Activated CD8-positive, alpha-beta T cell treated with anti-CD3 and anti-CD28 coated beads, Interleukin-2, amount 10 ng/mL, durations not matched to agents 7 days and 5 days (primary cell): ENCODE results near the gene OBI1. TPM values are rescaled to one million over a fixed set of nuclear protein-coding genes. Genes with fewer than 3 reads are reported as not detected.

Source experiments
- ATAC-seq: fragments of 150-1000 bp; cut with Tn5 transposase; one replicate; pipeline ENCODE4 v1.10.0; 2021; ENCODE audit warnings: moderate library complexity
- CTCF ChIA-PET: fragments of 350-600 bp; sonication (Branson Sonifier 250); formaldehyde crosslinking; loops from one replicate; lab custom pipeline; 2021; ENCODE audit warnings: antibody characterized with exemption; lab: Charles Lee
- POLR2A ChIA-PET: fragments of 350-600 bp; sonication (Branson Sonifier 250); formaldehyde crosslinking; loops from one replicate; lab custom pipeline; 2021; ENCODE audit warnings: antibody characterized with exemption; lab: Charles Lee
- DNase-seq: peaks from one replicate; pipeline ENCODE4 v3.0.0-alpha.2; 2020
- H3K27ac Mint-ChIP-seq: one replicate; pipeline ENCODE4 v1.8.0; 2021; ENCODE audit warnings: mild to moderate bottlenecking, mixed read lengths
- H3K27me3 Mint-ChIP-seq: one replicate; pipeline ENCODE4 v1.8.0; 2021; ENCODE audit warnings: low read depth, mixed read lengths
- H3K36me3 Mint-ChIP-seq: one replicate; pipeline ENCODE4 v1.8.0; 2021; ENCODE audit warnings: low read depth, mixed read lengths
- H3K4me1 Mint-ChIP-seq: one replicate; pipeline ENCODE4 v1.8.0; 2021; ENCODE audit warnings: low read depth, mixed read lengths
- H3K4me3 Mint-ChIP-seq: one replicate; pipeline ENCODE4 v1.8.0; 2021; ENCODE audit warnings: mild to moderate bottlenecking, mixed read lengths
- H3K9me3 Mint-ChIP-seq: one replicate; pipeline ENCODE4 v1.8.0; 2022; ENCODE audit warnings: mixed read lengths; ENCODE audit not compliant: insufficient read depth
- total RNA-seq, 2 experiments: library from RNA; stranded (reverse); gene quantifications; one replicate each; pipeline ENCODE4 v1.2.3, GENCODE V29; 2021

OBI1 gene, protein sequence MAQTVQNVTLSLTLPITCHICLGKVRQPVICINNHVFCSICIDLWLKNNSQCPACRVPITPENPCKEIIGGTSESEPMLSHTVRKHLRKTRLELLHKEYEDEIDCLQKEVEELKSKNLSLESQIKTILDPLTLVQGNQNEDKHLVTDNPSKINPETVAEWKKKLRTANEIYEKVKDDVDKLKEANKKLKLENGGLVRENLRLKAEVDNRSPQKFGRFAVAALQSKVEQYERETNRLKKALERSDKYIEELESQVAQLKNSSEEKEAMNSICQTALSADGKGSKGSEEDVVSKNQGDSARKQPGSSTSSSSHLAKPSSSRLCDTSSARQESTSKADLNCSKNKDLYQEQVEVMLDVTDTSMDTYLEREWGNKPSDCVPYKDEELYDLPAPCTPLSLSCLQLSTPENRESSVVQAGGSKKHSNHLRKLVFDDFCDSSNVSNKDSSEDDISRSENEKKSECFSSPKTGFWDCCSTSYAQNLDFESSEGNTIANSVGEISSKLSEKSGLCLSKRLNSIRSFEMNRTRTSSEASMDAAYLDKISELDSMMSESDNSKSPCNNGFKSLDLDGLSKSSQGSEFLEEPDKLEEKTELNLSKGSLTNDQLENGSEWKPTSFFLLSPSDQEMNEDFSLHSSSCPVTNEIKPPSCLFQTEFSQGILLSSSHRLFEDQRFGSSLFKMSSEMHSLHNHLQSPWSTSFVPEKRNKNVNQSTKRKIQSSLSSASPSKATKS
- total RNA-seq: 10 to 100 TPM; 20.0 to 21.4 TPM

DNA sequence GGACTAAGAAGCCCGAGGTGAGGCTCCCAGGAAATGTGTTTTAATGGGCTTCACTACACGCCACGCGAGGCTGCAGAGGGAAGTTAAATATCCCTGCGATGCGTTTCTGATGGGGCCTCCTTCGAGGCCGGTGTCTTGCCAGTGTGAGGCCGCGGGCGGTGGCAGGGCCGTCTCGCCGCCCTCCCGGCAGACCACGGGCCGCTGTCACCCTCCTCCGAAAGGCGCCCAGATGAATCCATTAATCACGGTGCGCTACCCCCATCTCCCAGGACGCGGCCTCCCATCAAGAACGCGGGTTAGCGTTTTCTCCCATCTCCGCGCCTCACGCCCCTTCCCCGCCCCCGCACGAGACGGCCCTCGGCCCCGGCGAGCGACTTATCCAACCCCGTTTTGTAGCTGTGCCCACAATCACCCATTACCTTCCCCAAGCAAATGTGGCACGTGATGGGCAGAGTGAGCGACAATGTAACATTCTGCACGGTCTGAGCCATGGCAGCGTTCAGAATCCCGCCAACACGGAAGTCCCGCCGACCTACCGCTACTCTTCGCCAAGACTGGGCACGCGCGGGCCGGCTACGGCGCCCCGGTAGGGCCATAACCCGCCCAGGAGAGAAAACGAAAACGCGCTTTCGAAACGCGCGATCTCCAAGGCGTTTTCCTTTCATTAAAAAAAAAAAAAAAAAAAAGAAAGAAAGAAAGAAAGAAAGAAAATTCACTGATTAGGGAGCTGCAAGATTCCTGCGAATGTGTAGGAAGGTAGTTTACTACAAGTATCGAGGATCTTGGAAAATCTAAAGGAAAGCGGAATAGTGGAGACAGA lies at the start of gene OBI1:
Gene OBI1 (minus strand): TSS at position 526 of the 820 bp plus-strand sequence. CDS start 35 bp downstream, at position 491.
- H3K9me3 Mint-ChIP-seq: no peaks in the 10 kb centered on the region
- ATAC-seq (peak; percentile 97), DNase-seq (peak; percentile 93)
- peaks cover 13% of the 10 kb centered on the region for H3K36me3 Mint-ChIP-seq
- H3K4me1 Mint-ChIP-seq: peaks cover 47% of the 10 kb centered on the region
- ChIA-PET POLR2A (interaction anchor here (0.6 to 1.0 kb wide), 2 partner anchors 22 to 58 kb away, joined by 3 to 4 read pairs; no protein-coding TSS in a partner anchor), CTCF (interaction anchor here (1.6 kb wide), 1 partner anchor 29 kb away, joined by 3 read pairs; no protein-coding TSS in a partner anchor)
- no peaks in the 10 kb centered on the region for H3K27me3 Mint-ChIP-seq
- peak within 1 kb of the TSS; percentile 90 for H3K4me3 Mint-ChIP-seq
- H3K27ac Mint-ChIP-seq: peak within 1 kb of the TSS; percentile 93

- DNase-seq (no peak), ATAC-seq (no peak)
- H3K4me3 Mint-ChIP-seq: no peak overlapping the region
- H3K27ac Mint-ChIP-seq: no peak overlapping the region
- ChIA-PET POLR2A (no interaction called here), CTCF (no interaction called here)
- H3K27me3 Mint-ChIP-seq: no peaks in the 10 kb centered on the region
- no peaks in the 10 kb centered on the region for H3K4me1 Mint-ChIP-seq
- no peaks in the 10 kb centered on the region for H3K9me3 Mint-ChIP-seq
- no peaks in the 10 kb centered on the region for H3K36me3 Mint-ChIP-seq
These were observed 42.4 kb upstream of the OBI1 start for GRCh38 chr13:78701383-78701782.

- H3K4me1 Mint-ChIP-seq: no peaks in the 10 kb centered on the region
- no peak for ATAC-seq
- no peaks in the 10 kb centered on the region for H3K36me3 Mint-ChIP-seq
- H3K27ac Mint-ChIP-seq: no peak overlapping the region
- H3K9me3 Mint-ChIP-seq: no peaks in the 10 kb centered on the region
- no peak overlapping the region for H3K4me3 Mint-ChIP-seq
- H3K27me3 Mint-ChIP-seq: no peaks in the 10 kb centered on the region
- DNase-seq: no peak
- ChIA-PET POLR2A (no interaction called here), CTCF (no interaction called here)
These were observed 41.4 kb upstream of the OBI1 start for GRCh38 chr13:78700121-78700910.

DNA sequence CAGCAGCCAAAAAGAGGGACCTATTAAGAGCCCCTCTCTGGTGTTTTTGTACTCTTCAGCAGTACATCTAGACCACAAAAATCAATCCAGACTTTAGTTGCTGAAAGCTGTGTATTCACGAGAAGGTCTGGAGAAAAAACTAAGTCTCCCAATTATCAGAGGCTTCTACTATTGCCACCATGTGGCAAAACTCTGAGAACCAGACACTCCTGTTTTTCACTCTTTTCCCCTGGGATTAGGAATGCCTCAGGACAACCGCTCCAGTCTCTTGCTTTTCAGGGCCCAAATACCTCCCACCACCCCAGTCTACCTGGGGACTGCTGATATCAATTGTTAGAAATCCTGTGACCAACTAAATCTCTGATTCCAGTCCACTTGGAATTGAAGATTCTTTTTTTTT lies 30.1 kb upstream of the OBI1 start:
- Mint-ChIP-seq H3K9me3 (no peaks in the 10 kb centered on the region), H3K27ac (no peak overlapping the region), H3K4me3 (no peak overlapping the region), H3K27me3 (peaks cover 1% of the 10 kb centered on the region), H3K4me1 (no peaks in the 10 kb centered on the region), H3K36me3 (no peaks in the 10 kb centered on the region)
- POLR2A ChIA-PET: no interaction called here
- CTCF ChIA-PET: no interaction called here
- DNase-seq (no peak), ATAC-seq (no peak)

DNA sequence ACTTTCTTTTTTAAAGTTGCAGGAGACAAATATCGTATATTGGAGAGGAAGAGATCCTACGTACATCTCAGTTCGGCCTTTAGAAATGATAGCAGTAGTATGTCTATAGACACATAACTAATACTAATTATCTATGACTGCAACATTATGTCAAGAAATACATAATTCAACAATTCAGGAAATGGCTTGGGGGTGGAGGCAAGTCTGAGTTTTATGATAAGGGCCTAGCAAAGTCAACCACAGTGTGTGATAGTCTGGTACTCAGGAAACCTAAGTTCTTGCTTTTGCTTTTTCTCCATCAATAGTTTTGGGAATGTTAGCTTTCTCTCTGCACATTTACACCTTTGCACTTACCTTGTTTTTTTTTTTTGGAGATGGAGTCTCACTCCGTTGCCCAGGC lies 27.5 kb upstream of the OBI1 start:
- H3K4me1 Mint-ChIP-seq: no peaks in the 10 kb centered on the region
- POLR2A ChIA-PET: no interaction called here
- no peak for DNase-seq
- H3K9me3 Mint-ChIP-seq: no peaks in the 10 kb centered on the region
- ATAC-seq: no peak
- CTCF ChIA-PET: no interaction called here
- H3K27me3 Mint-ChIP-seq: no peaks in the 10 kb centered on the region
- H3K27ac Mint-ChIP-seq: no peak overlapping the region
- no peaks in the 10 kb centered on the region for H3K36me3 Mint-ChIP-seq
- no peak overlapping the region for H3K4me3 Mint-ChIP-seq

DNA sequence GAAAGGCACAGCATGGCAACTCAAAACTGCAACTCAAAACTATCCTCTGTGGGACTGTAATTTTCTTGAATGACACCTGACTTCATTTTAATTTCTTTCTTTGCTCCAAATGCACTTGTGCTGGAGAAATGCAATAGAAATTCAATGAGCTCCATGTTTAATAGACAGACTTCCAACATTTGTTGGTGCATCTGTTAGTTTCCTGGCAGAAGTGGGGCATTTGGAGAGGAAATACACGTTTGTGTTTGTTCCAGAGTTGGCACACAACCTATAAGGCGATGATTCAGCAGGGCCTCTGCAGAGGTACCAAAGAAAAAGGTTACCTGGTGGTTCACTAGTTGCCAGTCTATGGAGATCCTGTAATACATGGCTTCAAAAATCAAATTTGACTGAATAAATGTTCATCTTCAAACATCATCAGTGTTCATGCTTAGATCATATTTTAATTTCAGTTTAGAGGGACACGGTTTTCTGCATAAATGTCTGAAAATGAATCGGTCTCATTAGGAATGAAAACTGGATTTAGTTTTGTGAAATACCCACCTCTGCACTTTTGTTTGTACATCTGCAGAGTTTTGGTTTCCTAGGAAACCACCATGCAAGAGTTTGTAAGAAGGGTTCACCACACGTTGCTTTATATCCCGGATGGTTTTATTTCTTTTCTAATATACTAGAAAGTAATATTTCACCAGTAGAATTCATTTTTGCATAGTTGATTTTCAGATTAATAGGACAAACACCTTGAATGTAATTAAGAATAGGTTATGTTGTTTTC lies 21.8 kb upstream of the OBI1 start:
- no peaks in the 10 kb centered on the region for H3K36me3 Mint-ChIP-seq
- ATAC-seq (no peak), DNase-seq (no peak)
- ChIA-PET CTCF (no interaction called here), POLR2A (interaction anchor here (1.7 kb wide), 1 partner anchor 21 kb away, joined by 4 read pairs; no protein-coding TSS in a partner anchor)
- H3K27ac Mint-ChIP-seq: no peak overlapping the region
- H3K9me3 Mint-ChIP-seq: no peaks in the 10 kb centered on the region
- H3K4me3 Mint-ChIP-seq: no peak overlapping the region
- H3K27me3 Mint-ChIP-seq: no peaks in the 10 kb centered on the region
- H3K4me1 Mint-ChIP-seq: no peaks in the 10 kb centered on the region

GRCh38 chr13:78680115-78680561 lies 21.2 kb upstream of the OBI1 start:
- Mint-ChIP-seq H3K4me3 (no peak overlapping the region), H3K36me3 (no peaks in the 10 kb centered on the region), H3K4me1 (no peaks in the 10 kb centered on the region), H3K27me3 (no peaks in the 10 kb centered on the region), H3K9me3 (no peaks in the 10 kb centered on the region), H3K27ac (no peak overlapping the region)
- ATAC-seq (no peak), DNase-seq (no peak)
- CTCF ChIA-PET: interaction anchor here (0.6 kb wide), 1 partner anchor 10 kb away, joined by 3 read pairs; no protein-coding TSS in a partner anchor
- POLR2A ChIA-PET: interaction anchor here (1.7 kb wide), 1 partner anchor 21 kb away, joined by 4 read pairs; no protein-coding TSS in a partner anchor

GRCh38 chr13:78679329-78679728 lies 20.4 kb upstream of the OBI1 start:
- DNase-seq: no peak
- no peaks in the 10 kb centered on the region for H3K9me3 Mint-ChIP-seq
- H3K27ac Mint-ChIP-seq: no peak overlapping the region
- no peaks in the 10 kb centered on the region for H3K4me1 Mint-ChIP-seq
- ChIA-PET CTCF (interaction anchor here (0.6 kb wide), 1 partner anchor 11 kb away, joined by 3 read pairs; no protein-coding TSS in a partner anchor), POLR2A (no interaction called here)
- no peak overlapping the region for H3K4me3 Mint-ChIP-seq
- ATAC-seq: no peak
- peaks cover 5% of the 10 kb centered on the region for H3K27me3 Mint-ChIP-seq
- H3K36me3 Mint-ChIP-seq: no peaks in the 10 kb centered on the region

GRCh38 chr13:78675112-78675511 lies 16.2 kb upstream of the OBI1 start:
- ChIA-PET POLR2A (no interaction called here), CTCF (no interaction called here)
- H3K4me1 Mint-ChIP-seq: no peaks in the 10 kb centered on the region
- H3K36me3 Mint-ChIP-seq: no peaks in the 10 kb centered on the region
- DNase-seq (no peak), ATAC-seq (no peak)
- H3K27ac Mint-ChIP-seq: no peak overlapping the region
- H3K9me3 Mint-ChIP-seq: no peaks in the 10 kb centered on the region
- H3K27me3 Mint-ChIP-seq: peaks cover 19% of the 10 kb centered on the region
- H3K4me3 Mint-ChIP-seq: no peak overlapping the region

DNA sequence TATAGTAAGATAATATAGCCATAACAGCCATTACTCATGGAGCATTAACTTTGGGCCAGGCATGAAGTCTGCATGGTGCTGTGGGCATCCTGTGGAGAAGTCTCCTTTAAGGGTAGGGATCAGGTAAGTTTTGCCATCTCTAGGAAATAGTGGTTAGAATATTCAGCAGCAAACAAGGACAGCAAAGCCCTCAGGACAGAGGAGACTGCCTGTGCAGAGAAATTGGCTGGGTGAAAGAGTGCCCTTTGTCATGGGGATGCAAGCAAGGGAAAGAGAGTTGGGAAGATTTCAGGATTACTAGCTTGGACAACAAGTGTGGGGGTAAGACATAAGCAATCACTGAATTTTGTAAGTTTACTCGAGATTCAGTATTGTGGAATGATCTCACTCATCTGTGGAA lies 15.7 kb upstream of the OBI1 start:
- CTCF ChIA-PET: no interaction called here

More for the DNA sequence above, 15.7 kb upstream of the OBI1 start:
- H3K36me3 Mint-ChIP-seq: no peaks in the 10 kb centered on the region
- no peaks in the 10 kb centered on the region for H3K4me1 Mint-ChIP-seq
- H3K27me3 Mint-ChIP-seq: peaks cover 21% of the 10 kb centered on the region
- H3K9me3 Mint-ChIP-seq: no peaks in the 10 kb centered on the region
- ATAC-seq (no peak), DNase-seq (no peak)
- POLR2A ChIA-PET: no interaction called here
- no peak overlapping the region for H3K4me3 Mint-ChIP-seq
- H3K27ac Mint-ChIP-seq: no peak overlapping the region
